Upper lobe of left lung (tissue), 6 donors: ENCODE data around the gene SART1. TPM values are rescaled to one million over a fixed set of nuclear protein-coding genes. Genes with fewer than 3 reads are reported as not detected.
A peak's percentile ranks its signal among the peaks of the same experiment; 100 is the strongest.

Experiments
- ATAC-seq, 2 donors: fragments of 200-7000 bp; cut with Tn5 transposase; one replicate each; pipeline ENCODE4 v1.9.1; 2022; ENCODE audit warnings: mild to moderate bottlenecking in 2 of 2, moderate library complexity in 2 of 2; ENCODE audit not compliant: low FRiP score in 2 of 2
- DNase-seq, 2 donors: peaks; one replicate each; pipeline ENCODE4 v3.0.0-alpha.2; 2019 to 2020
- H3K27ac ChIP-seq, 4 donors: fragments of 200-600 bp; sonication (generic); one replicate each; pipeline ENCODE4 v1.5.1; 2016 to 2019
- H3K27me3 ChIP-seq, 4 donors: fragments of 200-600 bp; sonication (generic); one replicate each; pipeline ENCODE4 v1.5.1; 2017 to 2019
- H3K36me3 ChIP-seq, 4 donors: fragments of 200-600 bp; sonication (generic); one replicate each; pipeline ENCODE4 v1.5.1; 2016 to 2019
- H3K4me1 ChIP-seq, 4 donors: fragments of 200-600 bp; sonication (generic); one replicate each; pipeline ENCODE4 v1.5.1; 2018 to 2019
- H3K4me3 ChIP-seq, 4 donors: fragments of 200-600 bp; sonication (generic); one replicate each; pipeline ENCODE4 v1.5.1; 2017 to 2019; ENCODE audit warnings: mild to moderate bottlenecking in 2 of 4, moderate library complexity in 1 of 4
- H3K9me3 ChIP-seq, 4 donors: fragments of 200-600 bp; sonication (generic); one replicate each; pipeline ENCODE4 v1.5.1; 2018 to 2019
- CTCF ChIP-seq, 6 experiments: fragments of 450-650 bp in 4 of 6; fragments of 200-600 bp in 2 of 6; sonication (generic) in 2 of 6; IDR thresholded peaks; one replicate each; pipeline ENCODE4 v1.5.1; 2016 to 2019; ENCODE audit warnings: antibody characterized with exemption in 6 of 6
- EP300 ChIP-seq, 4 donors: sonication (generic); formaldehyde crosslinking; IDR thresholded peaks; one replicate each; pipeline ENCODE4 v1.5.1; 2017; ENCODE audit warnings: antibody characterized with exemption in 4 of 4, control low read depth in 2 of 4
- POLR2A ChIP-seq, 4 donors: fragments of 450-650 bp; IDR thresholded peaks; one replicate each; pipeline ENCODE4 v1.5.1; 2016 to 2017; ENCODE audit warnings: antibody characterized with exemption in 4 of 4, mild to moderate bottlenecking in 2 of 4
- POLR2AphosphoS5 ChIP-seq, 2 donors: sonication (generic); formaldehyde crosslinking; IDR thresholded peaks; one replicate each; pipeline ENCODE4 v1.5.1; 2017; ENCODE audit warnings: antibody characterized with exemption in 2 of 2
- whole genome bisulfite sequencing, 2 donors: methylation state at CpG; one replicate each; pipeline ENCODE4 v1.1.5; 2017 to 2018; 5-methylcytosine and 5-hydroxymethylcytosine counted together
- total RNA-seq, 6 donors: library from RNA; depleted of rRNA in 4 of 6; stranded (reverse); fragments of >200 nt in 4 of 6; gene quantifications; one replicate each; pipeline versions ENCODE4 v1.1.0 to v1.2.1, GENCODE V29; 2016 to 2021
- donor health status: DM: no; HTN: no; CAD: no; lungs with moderate emphysema.
- donor health status: DM: no; HTN: yes; CAD: no; lungs with severe emphysema.

SART1 gene
- total RNA-seq, 6 donors from 2014 or later: 44.4 to 201 (median 71.4) TPM

GRCh38 chr11:65997286-65997685, 35.8 kb downstream of the SART1 start:
- TF ChIP-seq POLR2A (IDR thresholded peaks at IDR 0.05) (no peak), EP300 (IDR thresholded peaks at IDR 0.05) (no peak), CTCF (IDR thresholded peaks at IDR 0.05) (no peak), POLR2AphosphoS5 (IDR thresholded peaks at IDR 0.05) (no peak)
- Histone ChIP-seq H3K27ac (no peak overlapping the region), H3K36me3 (peaks cover 24 to 40% (median 36%) of the 10 kb centered on the region in 4 donors), H3K9me3 (no peaks in the 10 kb centered on the region), H3K4me3 (no peak overlapping the region), H3K4me1 (peaks cover 4 to 16% (median 15%) of the 10 kb centered on the region in 4 donors), H3K27me3 (no peaks in the 10 kb centered on the region)
- no peak for ATAC-seq
- no peak for DNase-seq
- WGBS, 2 donors: 85 to 86% methylated on average over 2 of the region's 2 CpGs

- Histone ChIP-seq H3K36me3 (peaks cover 24 to 51% (median 41%) of the 10 kb centered on the region in 4 donors), H3K27me3 (no peaks in the 10 kb centered on the region), H3K27ac (peak within 1 kb of the TSS; percentile 91 to 94 (median 94)), H3K4me1 (peaks cover 13 to 26% (median 24%) of the 10 kb centered on the region in 4 donors), H3K4me3 (peak within 1 kb of the TSS; percentile 47 to 97 (median 76)), H3K9me3 (no peaks in the 10 kb centered on the region)
- TF ChIP-seq POLR2AphosphoS5 (IDR thresholded peaks at IDR 0.05) (peak; percentile 91 to 93), CTCF (IDR thresholded peaks at IDR 0.05) (peak in 2 of 6 experiments; percentile 18 to 22), POLR2A (IDR thresholded peaks at IDR 0.05) (peak in 3 of 4 donors; percentile 51 to 74 (median 60)), EP300 (IDR thresholded peaks at IDR 0.05) (no peak)
- WGBS, 2 donors: 0 to 1% methylated on average over 50 to 55 of the region's 55 CpGs
- ATAC-seq (peak; percentile 96 to 98), DNase-seq (peak in 1 of 2 donors; percentile 94)
Observed at GRCh38 chr11:66001942-66002647, 40.6 kb downstream of the SART1 start, which contains the start of the genes BANF1 and EIF1AD. TSS of gene BANF1 (plus strand) at chr11:66002503. CDS start at chr11:66003251, 748 bp downstream. TSS of gene EIF1AD (minus strand) at chr11:66002157. CDS start at chr11:66000389, 1,768 bp downstream.

GRCh38 chr11:66002648-66003225, 41.2 kb downstream of the SART1 start:
- peak; percentile 61 to 94 for DNase-seq
- TF ChIP-seq POLR2AphosphoS5 (IDR thresholded peaks at IDR 0.05) (no peak), EP300 (IDR thresholded peaks at IDR 0.05) (no peak), CTCF (IDR thresholded peaks at IDR 0.05) (peak in 2 of 6 experiments; percentile 23), POLR2A (IDR thresholded peaks at IDR 0.05) (peak in 1 of 4 donors; percentile 62)
- WGBS, 2 donors: 0 to 2% methylated on average over 12 to 28 of the region's 40 CpGs
- peak overlapping the region; percentile 91 to 94 (median 94) for H3K27ac ChIP-seq
- no peaks in the 10 kb centered on the region for H3K9me3 ChIP-seq
- peak overlapping the region; percentile 47 to 97 (median 76) for H3K4me3 ChIP-seq
- no peaks in the 10 kb centered on the region for H3K27me3 ChIP-seq
- peaks cover 21 to 45% (median 34%) of the 10 kb centered on the region in 4 donors for H3K36me3 ChIP-seq
- H3K4me1 ChIP-seq: peaks cover 13 to 26% (median 24%) of the 10 kb centered on the region in 4 donors
- ATAC-seq: peak; percentile 72 to 92

- WGBS, 2 donors: 70 to 81% methylated on average over 6 of the region's 6 CpGs
- ATAC-seq (no peak), DNase-seq (no peak)
Observed at GRCh38 chr11:66003291-66003690, 41.8 kb downstream of the SART1 start.

More at GRCh38 chr11:66003291-66003690, 41.8 kb downstream of the SART1 start:
- peak overlapping the region in 3 of 4 donors; percentile 63 to 97 (median 89) for H3K4me3 ChIP-seq
- no peaks in the 10 kb centered on the region for H3K9me3 ChIP-seq
- H3K27me3 ChIP-seq: no peaks in the 10 kb centered on the region
- TF ChIP-seq EP300 (IDR thresholded peaks at IDR 0.05): no peak
- no peak for TF ChIP-seq POLR2A (IDR thresholded peaks at IDR 0.05)
- TF ChIP-seq CTCF (IDR thresholded peaks at IDR 0.05): no peak
- TF ChIP-seq POLR2AphosphoS5 (IDR thresholded peaks at IDR 0.05): no peak
- peak overlapping the region; percentile 91 to 94 (median 94) for H3K27ac ChIP-seq
- H3K36me3 ChIP-seq: peaks cover 16 to 39% (median 29%) of the 10 kb centered on the region in 4 donors
- peaks cover 13 to 26% (median 24%) of the 10 kb centered on the region in 4 donors for H3K4me1 ChIP-seq
